HG02885 (cell line): Measurements from ENCODE around the gene GTF3C4.

Source experiments
- ATAC-seq: cut with Tn5 transposase; IDR thresholded peaks from one replicate; pipeline ENCODE4 v1.9.1; 2021; ENCODE audit warnings: mild to moderate bottlenecking; ENCODE audit not compliant: unreplicated experiment, poor library complexity

GTF3C4 gene

GRCh38 chr9:132646726-132647125, 23.5 kb upstream of the GTF3C4 start:
- no peak for ATAC-seq

GRCh38 chr9:132647355-132647754, 22.9 kb upstream of the GTF3C4 start:
- no peak for ATAC-seq

DNA sequence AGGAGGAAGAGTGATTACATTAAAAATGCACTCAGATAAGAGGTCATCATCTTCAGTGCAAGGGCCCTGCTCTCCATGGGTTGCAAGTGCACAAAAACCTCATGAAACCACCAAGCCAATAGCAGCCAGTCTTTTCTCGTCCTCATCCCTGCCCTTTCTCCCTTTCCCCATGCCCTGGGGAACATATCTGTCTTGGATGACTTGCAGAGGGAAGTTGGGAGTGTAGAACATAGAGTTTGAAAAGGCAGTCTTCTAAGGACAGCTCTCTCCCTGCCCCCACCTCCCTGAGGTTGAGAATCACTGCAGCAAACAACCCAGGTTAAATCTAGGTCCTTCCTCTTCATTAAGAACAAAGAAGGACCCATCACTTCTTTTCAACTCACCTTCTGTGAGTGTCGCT, 22.5 kb upstream of the GTF3C4 start:
- ATAC-seq, result no peak

GRCh38 chr9:132648283-132648682, 22.0 kb upstream of the GTF3C4 start:
- no peak for ATAC-seq

DNA sequence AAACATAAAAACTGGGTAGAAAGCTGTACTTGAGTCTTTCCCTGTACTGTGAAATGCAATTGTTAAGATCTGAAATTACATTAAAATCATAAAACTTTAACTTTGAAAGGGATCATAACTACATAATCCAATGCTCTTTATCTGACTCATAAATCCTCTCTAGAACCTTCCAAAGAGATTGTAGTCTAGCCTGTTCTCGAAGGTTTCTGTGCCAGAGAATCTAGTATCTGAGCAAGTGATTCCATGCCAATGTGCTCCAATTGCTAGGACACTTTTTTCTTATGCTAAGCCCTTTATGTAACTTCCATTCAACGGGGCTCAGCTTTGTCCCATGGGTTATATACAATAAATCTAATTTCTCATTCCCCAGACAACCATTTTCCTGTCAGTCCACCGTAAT, 21.6 kb upstream of the GTF3C4 start:
- no peak for ATAC-seq

- no peak for ATAC-seq
Measured at GRCh38 chr9:132651259-132651658, 19.0 kb upstream of the GTF3C4 start.

GRCh38 chr9:132656299-132656698, 14.0 kb upstream of the GTF3C4 start:
- ATAC-seq, result no peak

DNA sequence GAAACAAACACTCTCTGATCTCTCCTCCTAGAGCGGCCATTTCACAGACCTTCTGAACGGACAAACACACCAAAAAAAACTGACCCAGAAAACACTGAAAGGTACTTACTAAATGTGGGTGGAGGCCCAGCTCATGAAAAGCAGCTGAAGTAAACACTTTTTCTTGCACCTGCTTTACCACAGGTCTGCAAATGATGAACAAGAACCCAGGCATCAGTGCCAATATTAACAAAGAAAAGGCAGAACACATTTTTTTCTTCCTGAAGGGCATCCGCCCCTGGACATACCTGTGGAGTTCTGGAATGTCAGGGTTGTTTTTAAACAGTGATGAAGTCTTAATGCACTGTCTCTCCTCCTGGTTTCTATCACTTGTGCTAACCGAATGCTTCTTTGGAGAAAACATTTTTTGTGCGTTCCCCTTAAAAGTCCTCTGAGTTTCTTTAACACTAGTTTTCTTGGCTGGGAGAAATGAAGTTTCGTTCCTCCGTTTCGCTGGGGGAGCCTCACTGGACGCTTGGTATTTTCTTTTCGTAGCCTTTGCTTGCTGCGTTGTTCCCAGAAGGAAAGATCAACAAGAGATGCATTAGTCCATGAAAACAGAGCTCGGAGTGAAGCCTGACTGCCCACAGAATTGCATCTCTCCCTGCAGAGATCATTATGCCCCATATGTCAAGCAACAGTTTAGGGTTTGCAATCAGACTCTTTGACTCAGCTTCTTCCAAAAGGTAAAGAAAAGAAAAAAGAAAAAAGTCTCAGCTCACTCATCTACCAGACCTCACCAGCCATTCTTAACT, 7.9 kb upstream of the GTF3C4 start:
- no peak for ATAC-seq

DNA sequence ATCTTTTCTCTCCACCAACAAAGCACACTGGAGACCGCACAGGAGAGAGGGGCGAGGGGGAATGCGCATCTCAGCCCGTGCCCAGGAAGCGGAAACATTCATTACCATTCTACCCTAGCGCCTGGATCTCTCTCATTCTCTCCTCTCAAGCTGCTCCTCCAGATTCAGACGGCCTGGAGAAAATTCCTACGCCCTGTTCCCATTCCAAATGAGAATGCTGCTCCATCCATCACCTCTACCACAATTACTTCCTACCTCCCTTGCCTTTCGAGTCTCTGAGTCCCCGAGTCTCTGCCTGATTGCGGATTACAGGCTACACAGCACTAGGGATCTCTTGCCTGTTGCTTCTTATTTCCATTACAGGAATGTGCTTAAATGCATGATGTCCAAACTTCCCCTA, 7.1 kb upstream of the GTF3C4 start:
- ATAC-seq, result no peak

DNA sequence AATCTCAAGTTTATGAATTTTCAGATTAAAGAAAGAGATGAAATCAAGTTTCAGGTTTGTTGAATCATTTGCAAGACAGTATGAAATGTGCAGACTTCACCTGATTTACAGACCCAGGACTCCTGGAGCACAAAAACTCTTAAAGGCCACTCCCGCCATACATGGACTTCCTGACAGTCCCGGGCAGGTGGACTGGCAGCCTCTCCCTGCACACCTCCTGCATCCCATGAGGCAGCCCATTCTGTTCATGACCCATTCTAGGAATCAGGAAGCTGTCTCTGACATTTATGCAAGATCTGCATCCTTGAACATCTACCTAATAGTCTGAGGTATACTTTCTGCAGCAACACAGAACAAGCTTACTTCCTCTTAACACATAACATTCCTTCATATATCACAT, 6.4 kb upstream of the GTF3C4 start:
- ATAC-seq, result no peak

DNA sequence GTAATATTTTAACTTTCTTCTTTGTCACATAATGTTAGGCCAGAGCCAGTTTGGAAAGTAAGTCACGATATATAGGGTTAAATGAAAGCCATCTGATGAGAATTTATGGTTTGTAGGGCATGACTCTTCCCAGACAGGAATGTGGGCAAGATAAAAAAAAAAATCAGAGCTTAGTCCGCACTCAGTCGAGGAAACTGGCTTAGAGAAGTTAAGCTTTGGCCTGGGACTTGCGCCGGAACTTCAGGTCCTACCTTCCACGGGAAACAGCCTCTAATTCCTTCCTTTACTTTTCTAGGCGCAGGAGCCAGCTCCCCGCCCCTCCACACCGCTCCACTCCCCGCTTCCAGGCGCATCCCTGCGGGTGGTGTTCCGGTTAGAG, 956 bp upstream of the GTF3C4 start:
- no peak for ATAC-seq

- ATAC-seq, result peak; percentile 72
Measured at GRCh38 chr9:132669698-132670456, 387 bp upstream of the GTF3C4 start, which contains the start of gene DDX31. DDX31 (minus strand) TSS chr9:132669983; CDS start chr9:132669934, 49 bp downstream.

- no peak for ATAC-seq
Measured at GRCh38 chr9:132671620-132672412, 1.6 kb downstream of the GTF3C4 start.

DNA sequence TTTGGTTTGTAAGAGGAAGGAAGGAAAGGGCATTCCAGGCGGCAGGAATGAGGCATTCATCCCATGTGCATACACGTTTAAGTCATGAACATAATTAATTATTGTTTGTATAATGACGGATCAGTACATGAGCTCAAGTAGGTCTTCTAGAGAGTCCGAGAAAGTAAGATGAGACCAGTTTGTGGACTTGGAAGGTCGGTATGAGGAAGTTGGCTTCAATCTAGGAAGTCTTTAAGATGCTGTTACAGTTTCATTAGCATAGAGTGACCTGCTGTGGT, 2.1 kb downstream of the GTF3C4 start:
- ATAC-seq, result no peak

- no peak for ATAC-seq
Measured at GRCh38 chr9:132673355-132673754, 3.1 kb downstream of the GTF3C4 start.

GRCh38 chr9:132674485-132674884, 4.2 kb downstream of the GTF3C4 start:
- no peak for ATAC-seq

- ATAC-seq, result no peak
Measured at GRCh38 chr9:132677976-132678375, 7.7 kb downstream of the GTF3C4 start.

GRCh38 chr9:132679946-132680625, 9.8 kb downstream of the GTF3C4 start:
- ATAC-seq, result no peak

DNA sequence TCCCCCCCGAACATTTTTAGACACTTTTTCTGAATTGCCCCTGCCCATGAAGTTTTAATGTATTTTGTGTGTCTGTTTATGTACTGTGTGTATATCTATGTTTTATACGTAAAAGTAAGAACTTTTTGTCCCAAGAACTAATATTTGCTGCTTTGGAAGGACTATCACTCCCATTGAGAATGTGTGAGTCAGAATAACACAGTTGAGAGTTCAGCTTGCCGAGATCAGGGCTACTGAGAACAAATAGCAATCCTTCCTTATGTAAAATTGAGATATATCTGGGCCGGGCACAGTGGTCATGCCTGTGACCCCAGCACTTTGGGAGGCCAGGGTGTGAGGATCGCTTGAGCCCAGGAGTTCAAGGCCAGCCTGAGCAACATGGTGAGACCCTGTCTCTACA, 11.3 kb downstream of the GTF3C4 start:
- ATAC-seq, result no peak

- no peak for ATAC-seq
Measured at GRCh38 chr9:132683873-132684272, 13.6 kb downstream of the GTF3C4 start.

DNA sequence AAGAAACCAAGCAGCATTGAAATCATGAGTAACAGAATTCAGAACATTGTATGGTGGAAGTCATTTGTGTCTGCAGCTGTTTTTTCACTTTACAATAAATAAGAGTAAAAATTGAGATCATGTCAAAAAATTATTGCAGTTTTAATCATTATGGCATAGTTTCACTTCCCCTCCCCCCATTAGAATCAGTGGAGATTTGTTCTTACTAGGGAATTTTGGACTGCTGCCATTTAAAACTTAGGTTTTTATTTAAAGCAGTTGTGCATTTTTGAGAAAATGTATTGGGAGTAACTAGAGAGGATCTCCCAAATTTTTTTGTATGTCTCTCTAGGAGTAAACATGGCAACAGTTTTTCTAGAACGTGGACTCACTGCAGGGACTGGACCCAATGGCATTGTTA, 20.4 kb downstream of the GTF3C4 start:
- no peak for ATAC-seq
